Gastrocnemius medialis (tissue), 4 donors: Measurements from ENCODE around the gene KCTD14.

Experiments used
- CTCF ChIP-seq, 5 experiments: fragments of 450-650 bp in 3 of 5; fragments of 200-600 bp in 2 of 5; sonication (generic) in 2 of 5; IDR thresholded peaks in 4 of 5; conservative IDR thresholded peaks in 1 of 5; 1 replicate in 4 of 5; 2 replicates in 1 of 5; pipeline ENCODE4 v1.5.1; 2016 to 2019; ENCODE audit warnings: antibody characterized with exemption in 5 of 5, mild to moderate bottlenecking in 3 of 5, moderate library complexity in 3 of 5
- POLR2A ChIP-seq, 2 donors: fragments of 450-650 bp; IDR thresholded peaks; one replicate each; pipeline ENCODE4 v1.6.1; 2017; ENCODE audit warnings: antibody characterized with exemption in 2 of 2, mild to moderate bottlenecking in 2 of 2, moderate library complexity in 2 of 2

GRCh38 chr11:78049348-78049747, 26.3 kb upstream of the KCTD14 start:
- TF ChIP-seq POLR2A (IDR thresholded peaks at IDR 0.05) = no peak
- no peak for TF ChIP-seq CTCF (IDR thresholded peaks at IDR 0.05 in 4 of 5, conservative IDR thresholded peaks at IDR 0.05 in 1 of 5)
